Superior temporal gyrus (tissue), 1 donor: ENCODE results near the gene CMPK2.
A peak's percentile ranks its signal among the peaks of the same experiment; 100 is the strongest.

ENCODE experiments used
- DNase-seq: peaks from one replicate; pipeline ENCODE4 v3.0.0-alpha.2; 2016; ENCODE audit errors: extremely low spot score

Gene CMPK2

GRCh38 chr2:6845312-6845711 lies 20.4 kb downstream of the CMPK2 start:
- no peak for DNase-seq

GRCh38 chr2:6841537-6842287 lies 24.0 kb downstream of the CMPK2 start:
- no peak for DNase-seq

- no peak for DNase-seq
Measured at GRCh38 chr2:6838673-6839319, 26.9 kb downstream of the CMPK2 start.

- no peak for DNase-seq
Measured at GRCh38 chr2:6835467-6835866, 30.2 kb downstream of the CMPK2 start.

- DNase-seq = no peak
Measured at GRCh38 chr2:6834163-6834562, 31.5 kb downstream of the CMPK2 start.

GRCh38 chr2:6833300-6833604 lies 32.5 kb downstream of the CMPK2 start:
- no peak for DNase-seq

GRCh38 chr2:6832596-6833299 lies 33.0 kb downstream of the CMPK2 start:
- no peak for DNase-seq

- no peak for DNase-seq
Measured at GRCh38 chr2:6831229-6831628, 34.5 kb downstream of the CMPK2 start.

- peak; percentile 81 for DNase-seq
Measured at GRCh38 chr2:6828299-6828584, 37.5 kb downstream of the CMPK2 start.

- peak; percentile 11 for DNase-seq
Measured at GRCh38 chr2:6827566-6828298, 38.0 kb downstream of the CMPK2 start.

GRCh38 chr2:6826081-6826913 lies 39.4 kb downstream of the CMPK2 start:
- DNase-seq = peak; percentile 17

GRCh38 chr2:6824962-6825361 lies 40.7 kb downstream of the CMPK2 start:
- no peak for DNase-seq

GRCh38 chr2:6823111-6823510 lies 42.6 kb downstream of the CMPK2 start:
- no peak for DNase-seq

GRCh38 chr2:6822406-6822805 lies 43.3 kb downstream of the CMPK2 start:
- DNase-seq = no peak

GRCh38 chr2:6820903-6821584 lies 44.7 kb downstream of the CMPK2 start:
- DNase-seq = no peak

GRCh38 chr2:6820236-6820635 lies 45.5 kb downstream of the CMPK2 start:
- no peak for DNase-seq

GRCh38 chr2:6819668-6820067 lies 46.0 kb downstream of the CMPK2 start:
- no peak for DNase-seq

- no peak for DNase-seq
Measured at GRCh38 chr2:6818012-6818411, 47.7 kb downstream of the CMPK2 start.

- DNase-seq = no peak
Measured at GRCh38 chr2:6814869-6815268, 50.8 kb downstream of the CMPK2 start.

- DNase-seq = no peak
Measured at GRCh38 chr2:6814312-6814711, 51.4 kb downstream of the CMPK2 start.

- DNase-seq = no peak
Measured at GRCh38 chr2:6813573-6813972, 52.1 kb downstream of the CMPK2 start.
